ENCODE results near the gene WDR54.

Gene WDR54

GRCh38 chr2:74416778-74417177 lies 4.8 kb upstream of the WDR54 start:
- H3K79me2 ChIP-seq: no peaks in the 10 kb centered on the region
- H3K9me3 ChIP-seq (ENCODE audit: control insufficient read depth, low read length): no peaks in the 10 kb centered on the region
- H3K27me3 ChIP-seq (ENCODE audit: control insufficient read depth, insufficient read depth, low read length): no peaks in the 10 kb centered on the region
- no peak overlapping the region for H3K4me3 ChIP-seq (ENCODE audit: low read depth, low read length)
- no peaks in the 10 kb centered on the region for H3K36me3 ChIP-seq (ENCODE audit: control insufficient read depth, insufficient read depth, low read length)
- TF ChIP-seq CTCF (IDR thresholded peaks at IDR 0.05): no peak
- H3K27ac ChIP-seq: no peak overlapping the region
- H3K4me1 ChIP-seq: no peaks in the 10 kb centered on the region
- no peak overlapping the region for H3K4me2 ChIP-seq (ENCODE audit: low read length)
- no peak overlapping the region for H2AFZ ChIP-seq
- H3K9ac ChIP-seq: no peak overlapping the region

GRCh38 chr2:74417197-74417596 lies 4.3 kb upstream of the WDR54 start:
- Histone ChIP-seq H3K27me3 (ENCODE audit: control insufficient read depth, insufficient read depth, low read length) (no peaks in the 10 kb centered on the region), H3K36me3 (ENCODE audit: control insufficient read depth, insufficient read depth, low read length) (no peaks in the 10 kb centered on the region), H3K9ac (no peak overlapping the region), H3K4me3 (ENCODE audit: low read depth, low read length) (no peak overlapping the region), H2AFZ (no peak overlapping the region), H3K9me3 (ENCODE audit: control insufficient read depth, low read length) (no peaks in the 10 kb centered on the region), H3K4me1 (no peaks in the 10 kb centered on the region), H3K27ac (no peak overlapping the region), H3K79me2 (no peaks in the 10 kb centered on the region), H3K4me2 (ENCODE audit: low read length) (no peak overlapping the region)
- no peak for TF ChIP-seq CTCF (IDR thresholded peaks at IDR 0.05)

- no peaks in the 10 kb centered on the region for H3K9me3 ChIP-seq (ENCODE audit: control insufficient read depth, low read length)
- H3K9ac ChIP-seq: no peak overlapping the region
- no peaks in the 10 kb centered on the region for H3K79me2 ChIP-seq
- H3K36me3 ChIP-seq (ENCODE audit: control insufficient read depth, insufficient read depth, low read length): no peaks in the 10 kb centered on the region
- no peaks in the 10 kb centered on the region for H3K4me1 ChIP-seq
- no peak overlapping the region for H2AFZ ChIP-seq
- H3K4me2 ChIP-seq (ENCODE audit: low read length): no peak overlapping the region
- H3K27ac ChIP-seq: no peak overlapping the region
- TF ChIP-seq CTCF (IDR thresholded peaks at IDR 0.05): no peak
- H3K27me3 ChIP-seq (ENCODE audit: control insufficient read depth, insufficient read depth, low read length): no peaks in the 10 kb centered on the region
- no peak overlapping the region for H3K4me3 ChIP-seq (ENCODE audit: low read depth, low read length)
Measured at GRCh38 chr2:74417763-74418162, 3.8 kb upstream of the WDR54 start.

GRCh38 chr2:74418312-74418711 lies 3.2 kb upstream of the WDR54 start:
- no peaks in the 10 kb centered on the region for H3K4me1 ChIP-seq
- no peak overlapping the region for H3K4me2 ChIP-seq (ENCODE audit: low read length)
- H3K9me3 ChIP-seq (ENCODE audit: control insufficient read depth, low read length): no peaks in the 10 kb centered on the region
- no peak overlapping the region for H2AFZ ChIP-seq
- no peaks in the 10 kb centered on the region for H3K27me3 ChIP-seq (ENCODE audit: control insufficient read depth, insufficient read depth, low read length)
- no peak for TF ChIP-seq CTCF (IDR thresholded peaks at IDR 0.05)
- no peak overlapping the region for H3K27ac ChIP-seq
- H3K4me3 ChIP-seq (ENCODE audit: low read depth, low read length): no peak overlapping the region
- no peaks in the 10 kb centered on the region for H3K36me3 ChIP-seq (ENCODE audit: control insufficient read depth, insufficient read depth, low read length)
- H3K79me2 ChIP-seq: no peaks in the 10 kb centered on the region
- no peak overlapping the region for H3K9ac ChIP-seq

GRCh38 chr2:74419345-74419744 lies 2.2 kb upstream of the WDR54 start:
- Histone ChIP-seq H2AFZ (no peak overlapping the region), H3K9ac (no peak overlapping the region), H3K4me1 (no peaks in the 10 kb centered on the region), H3K4me2 (ENCODE audit: low read length) (no peak overlapping the region), H3K79me2 (no peaks in the 10 kb centered on the region), H3K27ac (no peak overlapping the region), H3K9me3 (ENCODE audit: control insufficient read depth, low read length) (no peaks in the 10 kb centered on the region), H3K27me3 (ENCODE audit: control insufficient read depth, insufficient read depth, low read length) (no peaks in the 10 kb centered on the region), H3K36me3 (ENCODE audit: control insufficient read depth, insufficient read depth, low read length) (no peaks in the 10 kb centered on the region), H3K4me3 (ENCODE audit: low read depth, low read length) (no peak overlapping the region)
- no peak for TF ChIP-seq CTCF (IDR thresholded peaks at IDR 0.05)

All from parathyroid adenoma (tissue), 2 donors.